RPMI7951 (cell line): ENCODE measurements around the gene TLCD5. TPM values are rescaled to one million over a fixed set of nuclear protein-coding genes. Genes with fewer than 3 reads are reported as not detected.

Source experiments
- total RNA-seq: library from RNA; depleted of rRNA; stranded (reverse); fragments of >200 nt; shearing (Covaris generic); gene quantifications from 2 replicates; pipeline ENCODE4 v1.2.3, GENCODE V29; 2014; rRNA removed

Gene TLCD5
- total RNA-seq, 1 experiment from 2014 or later, result 4.9 TPM

Other genes starting within 250 kb of the TLCD5 start
- not detected in 2 replicates for gene TRIM29, start 187.2 kb upstream of the TLCD5 start, total RNA-seq
- gene OAF, start 114.3 kb upstream of the TLCD5 start, total RNA-seq, result 41.9 and 47.0 TPM in 2 replicates
- not detected in 2 replicates for gene POU2F3, start 85.2 kb upstream of the TLCD5 start, total RNA-seq
- gene ARHGEF12, start 11.1 kb downstream of the TLCD5 start, total RNA-seq, result 42.0 and 46.4 TPM in 2 replicates
- gene GRIK4, start 186.4 kb downstream of the TLCD5 start, total RNA-seq, result not detected in 2 replicates